Activated gamma-delta T cell (primary cell): ENCODE data around the gene CCDC80.
"Not testable (repeated sequence)": the region's sequence is repeated elsewhere in the genome, so short reads cannot be mapped to it uniquely, and the experiment has no call there.

Source experiments
- DNase-seq: peaks from one replicate; lab custom pipeline; 2025; lab: John Stamatoyannopoulos, UW

Gene CCDC80

GRCh38 chr3:112665009-112665408, 24.1 kb upstream of the CCDC80 start:
- not testable (repeated sequence) for DNase-seq

GRCh38 chr3:112656043-112656442, 15.1 kb upstream of the CCDC80 start:
- no peak for DNase-seq

- no peak for DNase-seq
Observed at GRCh38 chr3:112654979-112655378, 14.0 kb upstream of the CCDC80 start.

GRCh38 chr3:112654492-112654891, 13.5 kb upstream of the CCDC80 start:
- DNase-seq, result no peak

- no peak for DNase-seq
Observed at GRCh38 chr3:112653881-112654300, 12.9 kb upstream of the CCDC80 start.

GRCh38 chr3:112653209-112653871, 12.4 kb upstream of the CCDC80 start:
- no peak for DNase-seq

GRCh38 chr3:112651516-112651915, 10.6 kb upstream of the CCDC80 start:
- DNase-seq, result no peak

- no peak for DNase-seq
Observed at GRCh38 chr3:112651071-112651470, 10.1 kb upstream of the CCDC80 start.

- no peak for DNase-seq
Observed at GRCh38 chr3:112650482-112650881, 9.5 kb upstream of the CCDC80 start.

- DNase-seq, result no peak
Observed at GRCh38 chr3:112649478-112649735, 8.5 kb upstream of the CCDC80 start.

GRCh38 chr3:112647122-112647521, 6.2 kb upstream of the CCDC80 start:
- DNase-seq, result no peak

- DNase-seq, result no peak
Observed at GRCh38 chr3:112646623-112647022, 5.7 kb upstream of the CCDC80 start.

- no peak for DNase-seq
Observed at GRCh38 chr3:112644453-112644852, 3.5 kb upstream of the CCDC80 start.

GRCh38 chr3:112643621-112644240, 2.8 kb upstream of the CCDC80 start:
- no peak for DNase-seq

- no peak for DNase-seq
Observed at GRCh38 chr3:112642912-112643506, 2.1 kb upstream of the CCDC80 start.

- no peak for DNase-seq
Observed at GRCh38 chr3:112640276-112640929, 540 bp downstream of the CCDC80 start.

- DNase-seq, result no peak
Observed at GRCh38 chr3:112639455-112640225, 1.3 kb downstream of the CCDC80 start.

GRCh38 chr3:112638327-112639020, 2.5 kb downstream of the CCDC80 start:
- no peak for DNase-seq

- DNase-seq, result no peak
Observed at GRCh38 chr3:112637700-112638099, 3.2 kb downstream of the CCDC80 start.

GRCh38 chr3:112635674-112636073, 5.3 kb downstream of the CCDC80 start:
- DNase-seq, result no peak

- DNase-seq, result no peak
Observed at GRCh38 chr3:112634786-112635541, 6.0 kb downstream of the CCDC80 start.
